MCF 10A (cell line): Measurements from ENCODE around the gene PROK1. TPM values are rescaled to one million over a fixed set of nuclear protein-coding genes. Genes with fewer than 3 reads are reported as not detected.

Experiments
- BruUV-seq: library from RNA; stranded (reverse); fragments of 400-500 nt; replicated peaks from 2 replicates; lab custom pipeline; 2021; lab: Mats Ljungman, UMichigan
- CTCF ChIA-PET: fragments of 300-600 bp; sonication (Branson Sonifier 250); formaldehyde crosslinking; extraction: SDS; loops from one replicate; lab custom pipeline; 2021; ENCODE audit warnings: antibody characterized with exemption, inconsistent platforms; lab: Yijun Ruan, JAX
- POLR2A ChIA-PET: fragments of 300-600, 350-650 bp; sonication (Branson Sonifier 250); formaldehyde crosslinking; extraction: SDS; loops from one replicate; lab custom pipeline; 2020; ENCODE audit warnings: antibody characterized with exemption, inconsistent platforms; lab: Yijun Ruan, JAX
- DNase-seq: peaks from one replicate; pipeline ENCODE4 v3.0.0-alpha.2; 2018; ENCODE audit not compliant: unreplicated experiment
- H3K27ac Mint-ChIP-seq: one replicate; pipeline ENCODE4 v1.8.0; 2022; ENCODE audit warnings: mild to moderate bottlenecking, low read depth, mixed read lengths; ENCODE audit not compliant: unreplicated experiment
- H3K27me3 Mint-ChIP-seq: one replicate; pipeline ENCODE4 v1.8.0; 2022; ENCODE audit warnings: mixed read lengths; ENCODE audit not compliant: insufficient read depth, unreplicated experiment
- H3K36me3 Mint-ChIP-seq: one replicate; pipeline ENCODE4 v1.8.0; 2022; ENCODE audit warnings: mild to moderate bottlenecking, moderate library complexity, mixed read lengths; ENCODE audit not compliant: insufficient read depth, unreplicated experiment
- H3K4me1 Mint-ChIP-seq: one replicate; pipeline ENCODE4 v1.8.0; 2022; ENCODE audit warnings: mixed read lengths; ENCODE audit not compliant: insufficient read depth, unreplicated experiment
- H3K4me3 Mint-ChIP-seq: one replicate; pipeline ENCODE4 v1.8.0; 2022; ENCODE audit warnings: mild to moderate bottlenecking, moderate library complexity, mixed read lengths; ENCODE audit not compliant: unreplicated experiment
- H3K9me3 Mint-ChIP-seq: one replicate; pipeline ENCODE4 v1.8.0; 2022; ENCODE audit warnings: mixed read lengths; ENCODE audit not compliant: unreplicated experiment
- intact Hi-C: fragments of 100-400 bp; cut with micrococcal nuclease; formaldehyde crosslinking; loops from 2 replicates; pipeline ENCODE4 v1.14.1; 2022
- total RNA-seq: library from RNA; stranded (reverse); gene quantifications from 2 replicates; pipeline ENCODE4 v1.2.3, GENCODE V29; 2022
- TF ChIP-seq, protein P1 (sequence below): fragments of 200-600 bp; IDR thresholded peaks from one replicate; pipeline ENCODE4 v1.8.0; 2022; ENCODE audit warnings: antibody characterized with exemption, mild to moderate bottlenecking; ENCODE audit not compliant: unreplicated experiment

PROK1 gene
- total RNA-seq, 1 experiment from 2014 or later: not detected

- Mint-ChIP-seq H3K36me3 (no peaks in the 10 kb centered on the region), H3K27ac (peak overlapping the region; percentile 59), H3K4me3 (no peak overlapping the region), H3K27me3 (no peaks in the 10 kb centered on the region), H3K9me3 (no peaks in the 10 kb centered on the region), H3K4me1 (peaks cover 11% of the 10 kb centered on the region)
- no peak for DNase-seq
- intact Hi-C loops: no loop called here
- POLR2A ChIA-PET: interaction anchor here (0.6 to 3.6 kb wide), 5 partner anchors 12 to 110 kb away, joined by 4 to 17 read pairs (median 4); no protein-coding TSS in a partner anchor
- BruUV-seq: no TSS peak
- TF ChIP-seq, protein P1, sequence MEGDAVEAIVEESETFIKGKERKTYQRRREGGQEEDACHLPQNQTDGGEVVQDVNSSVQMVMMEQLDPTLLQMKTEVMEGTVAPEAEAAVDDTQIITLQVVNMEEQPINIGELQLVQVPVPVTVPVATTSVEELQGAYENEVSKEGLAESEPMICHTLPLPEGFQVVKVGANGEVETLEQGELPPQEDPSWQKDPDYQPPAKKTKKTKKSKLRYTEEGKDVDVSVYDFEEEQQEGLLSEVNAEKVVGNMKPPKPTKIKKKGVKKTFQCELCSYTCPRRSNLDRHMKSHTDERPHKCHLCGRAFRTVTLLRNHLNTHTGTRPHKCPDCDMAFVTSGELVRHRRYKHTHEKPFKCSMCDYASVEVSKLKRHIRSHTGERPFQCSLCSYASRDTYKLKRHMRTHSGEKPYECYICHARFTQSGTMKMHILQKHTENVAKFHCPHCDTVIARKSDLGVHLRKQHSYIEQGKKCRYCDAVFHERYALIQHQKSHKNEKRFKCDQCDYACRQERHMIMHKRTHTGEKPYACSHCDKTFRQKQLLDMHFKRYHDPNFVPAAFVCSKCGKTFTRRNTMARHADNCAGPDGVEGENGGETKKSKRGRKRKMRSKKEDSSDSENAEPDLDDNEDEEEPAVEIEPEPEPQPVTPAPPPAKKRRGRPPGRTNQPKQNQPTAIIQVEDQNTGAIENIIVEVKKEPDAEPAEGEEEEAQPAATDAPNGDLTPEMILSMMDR: no peak
- CTCF ChIA-PET: interaction anchor here (0.6 to 20.7 kb wide), 13 partner anchors 8 to 840 kb away, joined by 3 to 808 read pairs (median 5); partner anchors contain the start of genes KCNC4 and LAMTOR5
Measured at GRCh38 chr1:110463725-110464124, 12.8 kb downstream of the PROK1 start.

GRCh38 chr1:110464340-110464739, 13.4 kb downstream of the PROK1 start:
- no peaks in the 10 kb centered on the region for H3K9me3 Mint-ChIP-seq
- H3K4me3 Mint-ChIP-seq: no peak overlapping the region
- CTCF ChIA-PET: interaction anchor here (0.6 to 20.7 kb wide), 12 partner anchors 8 to 841 kb away, joined by 3 to 808 read pairs (median 6); partner anchors contain the start of genes KCNC4 and LAMTOR5
- intact Hi-C loops: no loop called here
- DNase-seq: peak; percentile 18
- TF ChIP-seq, protein P1: no peak
- BruUV-seq: no TSS peak
- H3K36me3 Mint-ChIP-seq: no peaks in the 10 kb centered on the region
- no peak overlapping the region for H3K27ac Mint-ChIP-seq
- no peaks in the 10 kb centered on the region for H3K27me3 Mint-ChIP-seq
- POLR2A ChIA-PET: interaction anchor here (0.6 to 3.6 kb wide), 5 partner anchors 13 to 111 kb away, joined by 4 to 17 read pairs (median 4); no protein-coding TSS in a partner anchor
- peaks cover 11% of the 10 kb centered on the region for H3K4me1 Mint-ChIP-seq

DNA sequence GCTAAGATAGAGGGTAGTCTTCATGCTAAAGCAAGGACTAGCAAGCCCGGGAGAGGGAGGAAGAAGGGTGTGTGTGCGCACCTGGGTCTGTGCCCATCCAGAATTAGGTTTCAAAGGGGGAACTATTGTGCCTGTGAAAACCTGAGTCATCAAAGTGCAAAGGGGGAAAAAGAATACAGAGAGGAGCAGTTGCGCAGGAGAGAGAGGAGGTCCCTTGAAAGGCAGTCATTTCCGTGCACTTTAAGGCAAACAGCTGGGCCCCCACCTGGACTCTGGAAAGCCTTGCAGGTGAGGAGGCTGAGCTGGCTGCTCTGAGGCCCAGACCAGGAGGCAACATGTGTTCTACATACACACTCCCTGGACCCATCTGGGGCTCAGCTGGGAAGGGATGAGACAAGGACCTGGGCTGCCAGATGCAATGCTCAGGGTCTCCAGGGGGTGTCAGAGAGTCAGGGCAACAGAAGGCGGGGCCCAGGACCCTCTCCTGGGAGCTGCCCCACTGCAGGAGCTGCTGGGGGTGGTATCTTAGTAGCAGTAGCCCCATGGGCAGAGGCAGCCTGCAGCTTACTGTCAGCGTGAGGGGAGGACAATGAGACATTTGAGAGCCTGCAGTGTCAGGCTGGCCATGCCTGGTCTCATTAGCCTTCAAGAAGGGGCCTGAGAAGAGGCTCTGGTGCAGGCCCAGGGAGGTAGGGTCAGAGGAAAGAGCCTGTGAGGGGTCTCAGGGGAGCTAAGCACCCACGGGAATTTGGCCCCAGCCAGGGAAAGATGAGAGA, 14.3 kb downstream of the PROK1 start:
- no TSS peak for BruUV-seq
- Mint-ChIP-seq H3K4me1 (peaks cover 11% of the 10 kb centered on the region), H3K4me3 (no peak overlapping the region), H3K27me3 (no peaks in the 10 kb centered on the region), H3K9me3 (no peaks in the 10 kb centered on the region), H3K36me3 (no peaks in the 10 kb centered on the region), H3K27ac (no peak overlapping the region)
- ChIA-PET CTCF (interaction anchor here (0.6 to 20.7 kb wide), 9 partner anchors 12 to 261 kb away, joined by 3 to 808 read pairs (median 7); partner anchors contain the start of genes KCNC4 and LAMTOR5), POLR2A (interaction anchor here (1.7 to 3.6 kb wide), 2 partner anchors 53 to 57 kb away, joined by 4 to 17 read pairs; no protein-coding TSS in a partner anchor)
- intact Hi-C loops: no loop called here
- DNase-seq: no peak
- TF ChIP-seq, protein P1: no peak

- Mint-ChIP-seq H3K27ac (no peak overlapping the region), H3K4me1 (peaks cover 11% of the 10 kb centered on the region), H3K36me3 (no peaks in the 10 kb centered on the region), H3K27me3 (peaks cover under 1% of the 10 kb centered on the region), H3K9me3 (no peaks in the 10 kb centered on the region), H3K4me3 (no peak overlapping the region)
- POLR2A ChIA-PET: interaction anchor here (1.7 kb wide), 1 partner anchor 58 kb away, joined by 4 read pairs; no protein-coding TSS in a partner anchor
- TF ChIP-seq, protein P1: no peak
- BruUV-seq: no TSS peak
- CTCF ChIA-PET: interaction anchor here (0.6 to 20.7 kb wide), 10 partner anchors 13 to 262 kb away, joined by 3 to 808 read pairs (median 6); partner anchors contain the start of genes KCNC4 and LAMTOR5
- intact Hi-C loops: no loop called here
- no peak for DNase-seq
Measured at GRCh38 chr1:110465814-110466380, 14.9 kb downstream of the PROK1 start.
